Suprapubic skin (tissue), 4 donors: ENCODE measurements around the gene DBN1. TPM values are rescaled to one million over a fixed set of nuclear protein-coding genes. Genes with fewer than 3 reads are reported as not detected.

Source experiments
- DNase-seq, 2 donors: peaks; one replicate each; pipeline ENCODE4 v3.0.0-alpha.2; 2019; ENCODE audit warnings: low spot score in 2 of 2
- H3K27ac ChIP-seq: fragments of 200-600 bp; sonication (generic); one replicate; pipeline ENCODE4 v1.5.1; 2019
- H3K27me3 ChIP-seq: fragments of 200-600 bp; sonication (generic); one replicate; pipeline ENCODE4 v1.5.1; 2019
- H3K36me3 ChIP-seq: fragments of 200-600 bp; sonication (generic); one replicate; pipeline ENCODE4 v1.5.1; 2019
- H3K4me1 ChIP-seq: fragments of 200-600 bp; sonication (generic); one replicate; pipeline ENCODE4 v1.5.1; 2019
- H3K4me3 ChIP-seq: fragments of 200-600 bp; sonication (generic); one replicate; pipeline ENCODE4 v1.5.1; 2019; ENCODE audit warnings: mild to moderate bottlenecking
- H3K9me3 ChIP-seq: fragments of 200-600 bp; sonication (generic); one replicate; pipeline ENCODE4 v1.5.1; 2019
- CTCF ChIP-seq, 2 donors: fragments of 200-600 bp in 1 of 2; fragments of 450-650 bp in 1 of 2; sonication (generic) in 1 of 2; IDR thresholded peaks; one replicate each; pipeline ENCODE4 v1.5.1; 2016 to 2019; ENCODE audit warnings: antibody characterized with exemption in 2 of 2, mild to moderate bottlenecking in 1 of 2, moderate library complexity in 1 of 2
- EP300 ChIP-seq: sonication (generic); formaldehyde crosslinking; IDR thresholded peaks from one replicate; pipeline ENCODE4 v1.6.1; 2017; ENCODE audit warnings: antibody characterized with exemption
- POLR2A ChIP-seq, 2 donors: fragments of 450-650 bp; IDR thresholded peaks; one replicate each; pipeline ENCODE4 v1.6.1; 2017; ENCODE audit warnings: antibody characterized with exemption in 2 of 2, mild to moderate bottlenecking in 2 of 2, moderate library complexity in 2 of 2
- POLR2AphosphoS5 ChIP-seq, 3 donors: sonication (generic); formaldehyde crosslinking; IDR thresholded peaks; one replicate each; pipeline ENCODE4 v1.6.1; 2017; ENCODE audit warnings: antibody characterized with exemption in 3 of 3
- WGBS: methylation state at CpG from one replicate; pipeline ENCODE4 v1.1.5; 2018; 5-methylcytosine and 5-hydroxymethylcytosine counted together
- total RNA-seq, 4 donors: library from RNA; depleted of rRNA; stranded (reverse); fragments of >200 nt; gene quantifications; one replicate each; pipeline ENCODE4 v1.1.0, GENCODE V29; 2016

The DBN1 gene
- total RNA-seq, 4 donors from 2014 or later = 13.1 to 43.4 (median 25.3) TPM

- no peak for DNase-seq
- Histone ChIP-seq H3K36me3 (peaks cover 8% of the 10 kb centered on the region), H3K27ac (peak overlapping the region; percentile 92), H3K9me3 (no peaks in the 10 kb centered on the region), H3K4me3 (peak overlapping the region; percentile 87), H3K4me1 (peaks cover 62% of the 10 kb centered on the region), H3K27me3 (no peaks in the 10 kb centered on the region)
- TF ChIP-seq CTCF (IDR thresholded peaks at IDR 0.05) (no peak), POLR2A (IDR thresholded peaks at IDR 0.05) (no peak), POLR2AphosphoS5 (IDR thresholded peaks at IDR 0.05) (no peak), EP300 (no peak)
- WGBS = 5% methylated on average over 9 of the region's 11 CpGs
These were observed 46.1 kb downstream of the DBN1 start for GRCh38 chr5:177427211-177427822.

- peaks cover 56% of the 10 kb centered on the region for H3K4me1 ChIP-seq
- peak within 1 kb of the TSS; percentile 92 for H3K27ac ChIP-seq
- no peaks in the 10 kb centered on the region for H3K9me3 ChIP-seq
- peak in 1 of 2 donors; percentile 80 for DNase-seq
- no peaks in the 10 kb centered on the region for H3K27me3 ChIP-seq
- WGBS = 1% methylated on average over 39 of the region's 82 CpGs
- peaks cover 5% of the 10 kb centered on the region for H3K36me3 ChIP-seq
- H3K4me3 ChIP-seq = peak within 1 kb of the TSS; percentile 87
- no peak for TF ChIP-seq EP300
- no peak for TF ChIP-seq POLR2AphosphoS5 (IDR thresholded peaks at IDR 0.05)
- TF ChIP-seq CTCF (IDR thresholded peaks at IDR 0.05) = no peak
- TF ChIP-seq POLR2A (IDR thresholded peaks at IDR 0.05) = peak; percentile 55 to 87
These were observed 46.7 kb downstream of the DBN1 start, which contains the start of gene GRK6 for GRCh38 chr5:177426566-177427210. TSS of gene GRK6 (plus strand) at chr5:177426676. CDS start at chr5:177426846, 170 bp downstream.

GRCh38 chr5:177425801-177426565 is 47.5 kb downstream of the DBN1 start:
- peak in 2 of 3 donors; percentile 38 to 51 for TF ChIP-seq POLR2AphosphoS5 (IDR thresholded peaks at IDR 0.05)
- TF ChIP-seq POLR2A (IDR thresholded peaks at IDR 0.05) = peak; percentile 9 to 31
- TF ChIP-seq EP300 = no peak
- H3K36me3 ChIP-seq = peaks cover 2% of the 10 kb centered on the region
- H3K9me3 ChIP-seq = no peaks in the 10 kb centered on the region
- peaks cover 49% of the 10 kb centered on the region for H3K4me1 ChIP-seq
- H3K27ac ChIP-seq = peak overlapping the region; percentile 88
- WGBS = under 1% methylated on average over 34 of the region's 52 CpGs
- DNase-seq = peak; percentile 100
- peak overlapping the region; percentile 87 for H3K4me3 ChIP-seq
- H3K27me3 ChIP-seq = no peaks in the 10 kb centered on the region

GRCh38 chr5:177425196-177425800 is 48.1 kb downstream of the DBN1 start:
- Histone ChIP-seq H3K9me3 (no peaks in the 10 kb centered on the region), H3K4me1 (peaks cover 42% of the 10 kb centered on the region), H3K27me3 (no peaks in the 10 kb centered on the region), H3K4me3 (peak overlapping the region; percentile 87), H3K36me3 (no peaks in the 10 kb centered on the region), H3K27ac (peak overlapping the region; percentile 88)
- no peak for DNase-seq
- TF ChIP-seq POLR2A (IDR thresholded peaks at IDR 0.05) (no peak), EP300 (no peak), POLR2AphosphoS5 (IDR thresholded peaks at IDR 0.05) (no peak), CTCF (IDR thresholded peaks at IDR 0.05) (no peak)
- WGBS = 50% methylated on average over 13 of the region's 13 CpGs

- Histone ChIP-seq H3K36me3 (no peaks in the 10 kb centered on the region), H3K27me3 (no peaks in the 10 kb centered on the region), H3K27ac (no peak overlapping the region), H3K4me1 (peaks cover 26% of the 10 kb centered on the region), H3K9me3 (no peaks in the 10 kb centered on the region), H3K4me3 (no peak overlapping the region)
- WGBS = 82% methylated on average over 2 of the region's 2 CpGs
- TF ChIP-seq POLR2A (IDR thresholded peaks at IDR 0.05) (no peak), CTCF (IDR thresholded peaks at IDR 0.05) (no peak), POLR2AphosphoS5 (IDR thresholded peaks at IDR 0.05) (no peak), EP300 (no peak)
- DNase-seq = no peak
These were observed 49.8 kb downstream of the DBN1 start for GRCh38 chr5:177423671-177424070.
